GM12891 (cell line): ENCODE results near the gene C9orf43.

Experiments
- POLR2A ChIP-seq: IDR thresholded peaks from 2 replicates; pipeline ENCODE4 v1.6.1; 2011; ENCODE audit warnings: low read depth, low read length, control low read depth
- POLR2AphosphoS5 ChIP-seq: IDR thresholded peaks from 2 replicates; pipeline ENCODE4 v1.6.1; 2011; ENCODE audit warnings: low read depth, low read length, control low read depth
- SPI1 ChIP-seq: IDR thresholded peaks from 2 replicates; pipeline ENCODE4 v1.6.1; 2011; ENCODE audit warnings: low read depth, low read length, control low read depth
- TAF1 ChIP-seq: IDR thresholded peaks from 2 replicates; pipeline ENCODE4 v1.6.1; 2011; ENCODE audit warnings: low read depth, low read length, control low read depth

GRCh38 chr9:113479174-113479621 is 68.7 kb downstream of the C9orf43 start:
- no peak for TF ChIP-seq POLR2A
- TF ChIP-seq TAF1, result no peak
- no peak for TF ChIP-seq POLR2AphosphoS5
- no peak for TF ChIP-seq SPI1
